ENCODE measurements around the gene YTHDF2. TPM values are rescaled to one million over a fixed set of nuclear protein-coding genes. Genes with fewer than 3 reads are reported as not detected.

YTHDF2 gene
- total RNA-seq, 6 experiments from 2014 or later: 66.9 to 88.2 (median 76.6) TPM

DNA sequence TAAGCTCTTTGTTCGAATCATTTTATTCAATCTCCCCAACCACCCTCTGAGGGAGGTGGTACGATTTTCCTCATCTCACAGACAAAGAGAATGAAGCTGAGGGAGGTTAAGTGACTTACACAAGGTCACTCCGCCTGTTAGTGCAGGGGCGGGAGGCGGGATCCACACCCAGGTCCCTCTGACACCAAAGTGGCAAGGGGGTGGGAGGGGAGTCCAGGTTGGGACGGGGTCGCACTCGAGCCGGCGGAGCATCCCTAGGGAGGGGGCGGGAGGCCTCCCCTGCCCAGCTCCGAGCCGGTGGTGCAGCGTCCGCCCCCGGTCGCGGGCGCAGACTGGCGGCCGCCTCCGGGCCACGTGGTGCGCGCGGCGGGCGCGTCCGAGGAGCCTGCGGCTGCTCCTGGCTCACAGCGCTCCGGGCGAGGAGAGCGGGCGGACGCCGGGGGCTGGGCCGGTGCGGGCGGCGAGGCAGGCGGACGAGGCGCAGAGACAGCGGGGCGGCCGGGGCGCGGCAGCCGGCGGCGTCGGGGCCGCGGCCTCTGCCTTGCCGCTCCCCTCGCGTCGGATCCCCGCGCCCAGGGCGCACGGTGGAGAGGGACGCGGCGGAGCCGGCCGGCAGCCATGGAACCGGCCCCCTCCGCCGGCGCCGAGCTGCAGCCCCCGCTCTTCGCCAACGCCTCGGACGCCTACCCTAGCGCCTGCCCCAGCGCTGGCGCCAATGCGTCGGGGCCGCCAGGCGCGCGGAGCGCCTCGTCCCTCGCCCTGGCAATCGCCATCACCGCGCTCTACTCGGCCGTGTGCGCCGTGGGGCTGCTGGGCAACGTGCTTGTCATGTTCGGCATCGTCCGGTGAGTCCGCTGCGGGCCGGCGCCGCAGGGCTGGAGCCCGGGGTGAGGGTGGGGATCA lies 75.3 kb downstream of the YTHDF2 start, which contains the start of gene OPRD1:
Gene OPRD1, plus strand, starts transcription at position 405 of the 903 bp plus-strand sequence. Its CDS starts 214 bp downstream, at position 619.
- H3K36me3 Mint-ChIP-seq (ENCODE audit: low read depth): no peaks in the 10 kb centered on the region
- no peak for DNase-seq
- H3K4me1 Mint-ChIP-seq (ENCODE audit: low read depth): no peaks in the 10 kb centered on the region
- H3K27me3 Mint-ChIP-seq (ENCODE audit: insufficient read depth): peaks cover 47% of the 10 kb centered on the region
- no peak within 1 kb of the TSS for H3K4me3 Mint-ChIP-seq
- no peak within 1 kb of the TSS for H3K27ac Mint-ChIP-seq
- TF ChIP-seq CTCF (IDR thresholded peaks at IDR 0.05): no peak
- no peaks in the 10 kb centered on the region for H3K9me3 Mint-ChIP-seq

GRCh38 chr1:28812669-28813468 lies 76.1 kb downstream of the YTHDF2 start:
- Mint-ChIP-seq H3K27me3 (ENCODE audit: insufficient read depth) (peaks cover 51% of the 10 kb centered on the region), H3K36me3 (ENCODE audit: low read depth) (no peaks in the 10 kb centered on the region), H3K9me3 (no peaks in the 10 kb centered on the region), H3K4me1 (ENCODE audit: low read depth) (no peaks in the 10 kb centered on the region), H3K27ac (no peak overlapping the region), H3K4me3 (no peak overlapping the region)
- TF ChIP-seq CTCF (IDR thresholded peaks at IDR 0.05): no peak
- DNase-seq: no peak

- Mint-ChIP-seq H3K4me3 (no peak overlapping the region), H3K4me1 (ENCODE audit: low read depth) (no peaks in the 10 kb centered on the region), H3K9me3 (no peaks in the 10 kb centered on the region), H3K27ac (no peak overlapping the region), H3K27me3 (ENCODE audit: insufficient read depth) (peaks cover 51% of the 10 kb centered on the region), H3K36me3 (ENCODE audit: low read depth) (no peaks in the 10 kb centered on the region)
- TF ChIP-seq CTCF (IDR thresholded peaks at IDR 0.05): no peak
- no peak for DNase-seq
These were observed 77.3 kb downstream of the YTHDF2 start for GRCh38 chr1:28813931-28814465.

- Mint-ChIP-seq H3K9me3 (no peaks in the 10 kb centered on the region), H3K4me1 (ENCODE audit: low read depth) (no peaks in the 10 kb centered on the region), H3K4me3 (no peak overlapping the region), H3K27me3 (ENCODE audit: insufficient read depth) (peaks cover 49% of the 10 kb centered on the region), H3K36me3 (ENCODE audit: low read depth) (no peaks in the 10 kb centered on the region), H3K27ac (no peak overlapping the region)
- no peak for TF ChIP-seq CTCF (IDR thresholded peaks at IDR 0.05)
- DNase-seq: no peak
These were observed 78.9 kb downstream of the YTHDF2 start for GRCh38 chr1:28815533-28816185.

GRCh38 chr1:28817133-28817532 lies 80.4 kb downstream of the YTHDF2 start:
- Mint-ChIP-seq H3K27me3 (ENCODE audit: insufficient read depth) (peaks cover 44% of the 10 kb centered on the region), H3K9me3 (no peaks in the 10 kb centered on the region)
- no peak for DNase-seq

More at GRCh38 chr1:28817133-28817532, 80.4 kb downstream of the YTHDF2 start:
- no peaks in the 10 kb centered on the region for H3K36me3 Mint-ChIP-seq (ENCODE audit: low read depth)
- no peaks in the 10 kb centered on the region for H3K4me1 Mint-ChIP-seq (ENCODE audit: low read depth)
- TF ChIP-seq CTCF (IDR thresholded peaks at IDR 0.05): no peak
- H3K27ac Mint-ChIP-seq: no peak overlapping the region
- H3K4me3 Mint-ChIP-seq: no peak overlapping the region
